K562 (cell line): ENCODE data around the gene CAPN2. TPM values are rescaled to one million over a fixed set of nuclear protein-coding genes. Genes with fewer than 3 reads are reported as not detected.

ENCODE experiments used
- MTF1 ChIP-seq: fragments of 250-450 bp; sonication (Bioruptor Pico); IDR thresholded peaks from 2 replicates; pipeline ENCODE4 v1.9.0; 2021; ENCODE audit warnings: moderate library complexity, mild to moderate bottlenecking, inconsistent platforms, borderline replicate concordance
- NCOA6 ChIP-seq: fragments of 450-650 bp; IDR thresholded peaks from 2 replicates; pipeline ENCODE4 v1.6.1; 2017; ENCODE audit warnings: mild to moderate bottlenecking
- NONO ChIP-seq, 2 experiments: fragments of 200-400 bp in 1 of 2; fragments of 450-650 bp in 1 of 2; formaldehyde crosslinking in 1 of 2; IDR thresholded peaks; 2 replicates each; pipeline ENCODE4 v1.6.1; 2017; ENCODE audit warnings: low read depth in 2 of 2, mild to moderate bottlenecking in 2 of 2, moderate library complexity in 2 of 2, low read length in 1 of 2
- RBM15 ChIP-seq: fragments of 200-400 bp; formaldehyde crosslinking; IDR thresholded peaks from 2 replicates; pipeline ENCODE4 v1.6.1; 2018; ENCODE audit warnings: mild to moderate bottlenecking, low read length, moderate library complexity; ENCODE audit not compliant: insufficient read depth
- RBM17 ChIP-seq: fragments of 200-400 bp; formaldehyde crosslinking; IDR thresholded peaks from 2 replicates; pipeline ENCODE4 v1.6.1; 2017; ENCODE audit warnings: low read depth, mild to moderate bottlenecking, low read length, borderline replicate concordance
- RNF219 ChIP-seq: fragments of 250-450 bp; sonication (Bioruptor Pico); IDR thresholded peaks from 2 replicates; pipeline ENCODE4 v1.5.0; 2022; ENCODE audit warnings: mild to moderate bottlenecking
- SNIP1 ChIP-seq: fragments of 450-650 bp; IDR thresholded peaks from 2 replicates; pipeline ENCODE4 v1.7.1; 2017; ENCODE audit warnings: low read depth, mild to moderate bottlenecking
- TEAD4 ChIP-seq, 2 experiments: sonication (generic) in 1 of 2; formaldehyde crosslinking in 1 of 2; IDR thresholded peaks; 2 replicates each; pipeline versions ENCODE4 v1.6.1 to v1.8.0; 2012 to 2022; ENCODE audit warnings: borderline replicate concordance in 1 of 2, inconsistent platforms in 1 of 2, low read length in 1 of 2, mild to moderate bottlenecking in 1 of 2, missing genetic modification reagents in 1 of 2
- TFE3 ChIP-seq: fragments of 450-650 bp; formaldehyde crosslinking; IDR thresholded peaks from 2 replicates; pipeline ENCODE4 v1.4.0; 2020; ENCODE audit warnings: mild to moderate bottlenecking, mixed read lengths
- polyA plus RNA-seq, 8 experiments: library from polyadenylated mRNA; depleted of rRNA in 4 of 8; stranded (reverse) in 5 of 8; unstranded in 3 of 8; fragments of >200 nt; fragmentation: Nextera tagmentation in 2 of 8; fragmentation: Illumina TruSeq in 1 of 8; extraction: Ambion mirVana in 2 of 8; extraction: Trizol in 1 of 8; gene quantifications; 2 replicates each; pipeline versions ENCODE4 v1.2.1 to v1.2.3, GENCODE V29; 2011 to 2014; ENCODE audit warnings: inconsistent platforms in 1 of 8, missing spikeins in 1 of 8
- total RNA-seq, 7 experiments: library from RNA; depleted of rRNA in 6 of 7; stranded (reverse); fragments of >200 nt in 6 of 7; fragmentation: Illumina TruSeq in 2 of 7; extraction: Trizol in 2 of 7; gene quantifications; 2 replicates each; pipeline versions ENCODE4 v1.2.1 to v1.2.3, GENCODE V29; 2011 to 2021; ENCODE audit warnings: low replicate concordance in 1 of 7
- TF ChIP-seq, protein P1 (sequence below): fragments of 450-650 bp; IDR thresholded peaks from 2 replicates; pipeline ENCODE4 v1.6.1; 2016; ENCODE audit warnings: missing biosample characterization, missing genetic modification characterization
- TF ChIP-seq, protein P2 (sequence below), 2 experiments: IDR thresholded peaks; 2 replicates each; pipeline ENCODE4 v1.6.1; 2012; ENCODE audit warnings: improper control_type of control experiment in 2 of 2, low read depth in 2 of 2, low read length in 2 of 2, borderline replicate concordance in 1 of 2

CAPN2 gene
- total and polyA plus RNA-seq, 9 of the 15 experiments (the other 6 are each of a cell fraction or from before 2014, with no cell fraction given), result 24.6 to 157 (median 101) TPM

DNA sequence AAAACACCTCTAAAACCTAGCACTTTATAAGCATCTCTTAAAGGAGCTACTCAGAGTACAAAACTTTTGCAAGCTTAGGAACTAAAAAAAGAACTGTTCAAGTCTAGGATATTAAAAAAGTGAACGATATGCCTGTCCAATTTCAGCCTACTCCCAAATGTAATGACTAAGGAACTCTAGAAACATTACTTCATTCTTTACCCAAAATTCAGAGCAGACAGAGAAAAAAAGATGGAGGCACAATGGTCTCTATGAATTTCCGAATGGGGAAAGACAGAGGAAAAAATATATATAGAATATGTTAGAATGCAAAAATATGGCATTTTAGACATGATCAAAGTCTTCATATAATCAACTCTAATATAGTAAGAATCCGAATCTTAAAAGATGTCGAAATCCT, 72.2 kb downstream of the CAPN2 start (continued):
- TF ChIP-seq, protein P1, sequence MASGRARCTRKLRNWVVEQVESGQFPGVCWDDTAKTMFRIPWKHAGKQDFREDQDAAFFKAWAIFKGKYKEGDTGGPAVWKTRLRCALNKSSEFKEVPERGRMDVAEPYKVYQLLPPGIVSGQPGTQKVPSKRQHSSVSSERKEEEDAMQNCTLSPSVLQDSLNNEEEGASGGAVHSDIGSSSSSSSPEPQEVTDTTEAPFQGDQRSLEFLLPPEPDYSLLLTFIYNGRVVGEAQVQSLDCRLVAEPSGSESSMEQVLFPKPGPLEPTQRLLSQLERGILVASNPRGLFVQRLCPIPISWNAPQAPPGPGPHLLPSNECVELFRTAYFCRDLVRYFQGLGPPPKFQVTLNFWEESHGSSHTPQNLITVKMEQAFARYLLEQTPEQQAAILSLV, result peak; percentile 86
- TF ChIP-seq NCOA6 (no peak), MTF1 (peak; percentile 78; the same call in 1 of the 2 replicates), RBM15 (no peak), TEAD4 (IDR thresholded peaks at IDR 0.05; ENCODE audit: low read length) (no peak), TEAD4 (CRISPR knock-in tag; IDR thresholded peaks at IDR 0.05; ENCODE audit: borderline replicate concordance) (no peak), RNF219 (CRISPR knock-in tag) (no peak), NONO (IDR thresholded peaks at IDR 0.05; ENCODE audit: low read depth in 2 of 2, low read length in 1 of 2) (no peak), TFE3 (0 out of 2 replicates have a peak, but pooled peaks have one; percentile 19), SNIP1 (no peak), RBM17 (no peak)
- TF ChIP-seq, protein P2, sequence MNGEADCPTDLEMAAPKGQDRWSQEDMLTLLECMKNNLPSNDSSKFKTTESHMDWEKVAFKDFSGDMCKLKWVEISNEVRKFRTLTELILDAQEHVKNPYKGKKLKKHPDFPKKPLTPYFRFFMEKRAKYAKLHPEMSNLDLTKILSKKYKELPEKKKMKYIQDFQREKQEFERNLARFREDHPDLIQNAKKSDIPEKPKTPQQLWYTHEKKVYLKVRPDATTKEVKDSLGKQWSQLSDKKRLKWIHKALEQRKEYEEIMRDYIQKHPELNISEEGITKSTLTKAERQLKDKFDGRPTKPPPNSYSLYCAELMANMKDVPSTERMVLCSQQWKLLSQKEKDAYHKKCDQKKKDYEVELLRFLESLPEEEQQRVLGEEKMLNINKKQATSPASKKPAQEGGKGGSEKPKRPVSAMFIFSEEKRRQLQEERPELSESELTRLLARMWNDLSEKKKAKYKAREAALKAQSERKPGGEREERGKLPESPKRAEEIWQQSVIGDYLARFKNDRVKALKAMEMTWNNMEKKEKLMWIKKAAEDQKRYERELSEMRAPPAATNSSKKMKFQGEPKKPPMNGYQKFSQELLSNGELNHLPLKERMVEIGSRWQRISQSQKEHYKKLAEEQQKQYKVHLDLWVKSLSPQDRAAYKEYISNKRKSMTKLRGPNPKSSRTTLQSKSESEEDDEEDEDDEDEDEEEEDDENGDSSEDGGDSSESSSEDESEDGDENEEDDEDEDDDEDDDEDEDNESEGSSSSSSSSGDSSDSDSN (IDR thresholded peaks at IDR 0.05; ENCODE audit: borderline replicate concordance in 1 of 2, low read depth in 2 of 2, low read length in 2 of 2), result no peak
